ENCODE measurements around the gene LYST. TPM values are rescaled to one million over a fixed set of nuclear protein-coding genes. Genes with fewer than 3 reads are reported as not detected.
A peak's percentile ranks its signal among the peaks of the same experiment; 100 is the strongest.

Gene LYST
- polyA plus RNA-seq, 3 donors = 46.3 to 128 (median 67.9) TPM

GRCh38 chr1:235673981-235674380 is 192.7 kb downstream of the LYST start:
- peaks cover 74% of the 10 kb centered on the region for H4K20me1 ChIP-seq (ENCODE audit: insufficient read depth, low read length)
- H3K9ac ChIP-seq (ENCODE audit: insufficient read depth, low read length, poor library complexity, severe bottlenecking) = no peak overlapping the region
- H3K9me3 ChIP-seq (replicated peaks in 1 of 2; ENCODE audit: control insufficient read depth in 1 of 2, insufficient read depth in 1 of 2, low read length in 2 of 2) = peaks cover 22 to 47% of the 10 kb centered on the region in 2 donors
- no peak for TF ChIP-seq CTCF (IDR thresholded peaks at IDR 0.05)
- no peak overlapping the region for H3K4me3 Mint-ChIP-seq
- peaks cover 0 to 1% (median 0%) of the 10 kb centered on the region in 3 donors for H3K27me3 Mint-ChIP-seq (ENCODE audit: low read depth in 3 of 3)
- WGBS (ENCODE audit: insufficient coverage) = 67% methylated on average over 3 of the region's 7 CpGs
- peaks cover 18% of the 10 kb centered on the region for H3K79me2 ChIP-seq (ENCODE audit: insufficient read depth, low read length)
- H3K4me1 ChIP-seq (ENCODE audit: control insufficient read depth in 1 of 2, insufficient read depth in 2 of 2, low read length in 2 of 2) = no peaks in the 10 kb centered on the region
- peaks cover 16 to 24% (median 20%) of the 10 kb centered on the region in 7 donors for H3K9me3 Mint-ChIP-seq
- H3K27ac ChIP-seq (ENCODE audit: low read depth in 1 of 2, low read length in 2 of 2) = no peak overlapping the region
- intact Hi-C loops (cut with micrococcal nuclease) = no loop called here
- no peak overlapping the region for H3K27ac Mint-ChIP-seq
- no peak overlapping the region for H3K4me2 ChIP-seq (replicated peaks; ENCODE audit: extremely low read depth, low read length, poor library complexity, severe bottlenecking)
- no peaks in the 10 kb centered on the region for H3K27me3 ChIP-seq (ENCODE audit: control insufficient read depth in 2 of 2, insufficient read depth in 2 of 2, low read length in 2 of 2)
- H2AFZ ChIP-seq (ENCODE audit: insufficient read depth, low read depth, low read length, poor library complexity, severe bottlenecking) = no peak overlapping the region
- H3K36me3 Mint-ChIP-seq = peaks cover 77 to 88% of the 10 kb centered on the region in 2 donors
- peaks cover 97% of the 10 kb centered on the region in 2 donors for H3K36me3 ChIP-seq (replicated peaks in 1 of 2; ENCODE audit: control insufficient read depth in 1 of 2, insufficient read depth in 2 of 2, low read length in 2 of 2)
- H3K4me1 Mint-ChIP-seq = no peaks in the 10 kb centered on the region
- no peak for DNase-seq
- H3K4me3 ChIP-seq (replicated peaks in 1 of 3; ENCODE audit: low read depth in 2 of 3, low read length in 3 of 3) = no peak overlapping the region

- peak overlapping the region in 2 of 7 donors; percentile 0 to 11 for H3K27ac Mint-ChIP-seq
- H3K36me3 ChIP-seq (replicated peaks in 1 of 2; ENCODE audit: control insufficient read depth in 1 of 2, insufficient read depth in 2 of 2, low read length in 2 of 2) = peaks cover 96 to 98% of the 10 kb centered on the region in 2 donors
These were observed 194.7 kb downstream of the LYST start for GRCh38 chr1:235671992-235672391.

More at GRCh38 chr1:235671992-235672391, 194.7 kb downstream of the LYST start:
- peaks cover 0 to 1% (median 0%) of the 10 kb centered on the region in 3 donors for H3K27me3 Mint-ChIP-seq (ENCODE audit: low read depth in 3 of 3)
- Histone ChIP-seq H3K9me3 (replicated peaks in 1 of 2; ENCODE audit: control insufficient read depth in 1 of 2, insufficient read depth in 1 of 2, low read length in 2 of 2) (peaks cover 22 to 47% of the 10 kb centered on the region in 2 donors), H3K4me1 (ENCODE audit: control insufficient read depth in 1 of 2, insufficient read depth in 2 of 2, low read length in 2 of 2) (no peaks in the 10 kb centered on the region), H4K20me1 (ENCODE audit: insufficient read depth, low read length) (peaks cover 84% of the 10 kb centered on the region), H3K79me2 (ENCODE audit: insufficient read depth, low read length) (peaks cover 16% of the 10 kb centered on the region), H3K4me2 (replicated peaks; ENCODE audit: extremely low read depth, low read length, poor library complexity, severe bottlenecking) (no peak overlapping the region), H3K9ac (ENCODE audit: insufficient read depth, low read length, poor library complexity, severe bottlenecking) (no peak overlapping the region), H3K27me3 (ENCODE audit: control insufficient read depth in 2 of 2, insufficient read depth in 2 of 2, low read length in 2 of 2) (no peaks in the 10 kb centered on the region), H3K27ac (ENCODE audit: low read depth in 1 of 2, low read length in 2 of 2) (no peak overlapping the region), H3K4me3 (replicated peaks in 1 of 3; ENCODE audit: low read depth in 2 of 3, low read length in 3 of 3) (no peak overlapping the region), H2AFZ (ENCODE audit: insufficient read depth, low read depth, low read length, poor library complexity, severe bottlenecking) (no peak overlapping the region)
- 100% methylated on average over 1 of the region's 1 CpG for WGBS (ENCODE audit: insufficient coverage)
- H3K36me3 Mint-ChIP-seq = peaks cover 85 to 94% of the 10 kb centered on the region in 2 donors
- H3K4me3 Mint-ChIP-seq = no peak overlapping the region
- intact Hi-C loops (cut with micrococcal nuclease) = no loop called here
- DNase-seq = no peak
- no peak for TF ChIP-seq CTCF (IDR thresholded peaks at IDR 0.05)
- no peaks in the 10 kb centered on the region for H3K4me1 Mint-ChIP-seq
- peaks cover 16 to 24% (median 20%) of the 10 kb centered on the region in 7 donors for H3K9me3 Mint-ChIP-seq

Measured in CD14-positive monocyte (primary cell).